Stimulated activated CD4-positive, alpha-beta T cell treated with anti-CD3 and anti-CD28 coated beads, TNF-alpha, amount 100 ng/mL, for 4 hours (primary cell): ENCODE data around the gene ATAD2B.

Experiments
- DNase-seq, 3 experiments: peaks; one replicate each; pipeline ENCODE4 v3.0.0-alpha.2; 2020; ENCODE audit warnings: low read depth in 3 of 3

Gene ATAD2B

DNA sequence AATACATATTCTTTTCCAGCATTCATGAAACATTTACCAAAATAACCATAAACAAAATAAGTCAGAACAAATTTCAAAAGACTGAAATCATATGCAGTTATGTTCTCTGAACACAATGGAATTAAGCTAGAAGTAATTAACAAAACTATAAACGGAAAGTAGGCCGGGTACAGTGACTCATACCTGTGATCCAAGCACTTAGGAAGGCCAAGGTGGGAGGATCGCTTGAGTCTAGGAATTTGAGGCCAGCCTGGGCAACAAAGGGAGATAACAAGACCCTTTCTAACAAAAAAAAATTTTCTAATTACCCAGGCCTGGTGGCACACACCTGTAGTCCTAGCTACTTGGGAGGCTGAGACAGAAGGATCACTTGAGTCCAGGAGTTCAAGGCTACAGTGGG lies 14.9 kb downstream of the ATAD2B start:
- no peak for DNase-seq

GRCh38 chr2:23905155-23905554 lies 21.8 kb downstream of the ATAD2B start:
- DNase-seq = no peak

- DNase-seq = no peak
Observed at GRCh38 chr2:23904692-23905091, 22.2 kb downstream of the ATAD2B start.

DNA sequence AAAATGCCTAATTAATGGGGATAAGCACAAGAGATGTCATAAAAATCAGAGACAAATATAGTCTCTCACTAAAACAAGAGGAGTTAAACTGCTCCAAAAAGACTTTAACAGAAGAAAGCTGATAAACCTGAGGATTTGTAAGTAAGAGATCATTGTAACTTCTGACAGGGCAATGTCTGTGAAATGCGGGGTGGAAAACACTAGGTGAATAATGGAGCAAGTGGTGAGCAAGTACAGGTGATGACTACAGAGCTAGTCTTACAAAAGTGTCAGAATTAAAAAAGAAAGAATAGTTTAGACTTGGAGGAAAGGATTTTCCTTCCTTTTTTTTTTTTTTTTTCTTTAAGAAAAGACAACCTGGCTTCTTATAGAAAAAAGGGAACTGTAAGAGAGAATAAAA lies 22.7 kb downstream of the ATAD2B start:
- no peak for DNase-seq

- DNase-seq = no peak
Observed at GRCh38 chr2:23903034-23903433, 23.9 kb downstream of the ATAD2B start.

- DNase-seq = no peak
Observed at GRCh38 chr2:23901966-23902846, 24.7 kb downstream of the ATAD2B start.

DNA sequence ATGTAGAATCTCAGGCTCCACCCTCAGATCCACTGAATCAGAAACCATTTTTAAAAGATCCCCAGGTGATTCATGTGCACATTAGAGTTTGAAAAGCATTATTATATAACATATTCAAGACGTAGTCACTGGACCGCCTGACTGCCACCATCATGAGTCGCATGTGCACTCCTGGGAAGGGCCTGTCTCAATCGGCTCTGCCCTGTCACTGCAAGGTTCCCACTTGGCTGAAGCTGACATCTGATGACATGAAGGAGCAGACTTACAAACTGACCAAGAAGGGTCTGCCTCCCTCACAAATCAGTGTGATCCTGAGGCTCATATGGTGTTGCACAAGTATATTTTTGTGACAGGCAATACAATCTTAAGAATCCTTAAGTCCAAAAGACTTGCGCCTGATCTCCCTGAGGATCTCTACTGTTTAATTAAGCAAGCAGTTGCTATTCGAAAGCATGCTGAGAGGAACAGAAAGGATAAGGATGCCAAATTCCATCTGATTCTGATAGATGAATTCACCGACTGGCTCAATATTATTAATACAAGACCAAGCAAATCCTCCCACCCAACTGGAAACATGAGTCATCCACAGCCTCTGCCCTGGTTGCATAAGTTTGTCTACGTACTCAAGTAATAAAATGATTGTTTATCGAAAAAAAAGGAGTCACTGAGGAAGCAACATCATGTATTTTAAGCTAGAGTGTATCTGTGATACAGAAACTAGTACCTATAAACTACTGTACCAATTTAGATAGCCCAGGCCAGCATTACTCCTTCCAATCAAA lies 26.2 kb downstream of the ATAD2B start:
- DNase-seq = no peak

DNA sequence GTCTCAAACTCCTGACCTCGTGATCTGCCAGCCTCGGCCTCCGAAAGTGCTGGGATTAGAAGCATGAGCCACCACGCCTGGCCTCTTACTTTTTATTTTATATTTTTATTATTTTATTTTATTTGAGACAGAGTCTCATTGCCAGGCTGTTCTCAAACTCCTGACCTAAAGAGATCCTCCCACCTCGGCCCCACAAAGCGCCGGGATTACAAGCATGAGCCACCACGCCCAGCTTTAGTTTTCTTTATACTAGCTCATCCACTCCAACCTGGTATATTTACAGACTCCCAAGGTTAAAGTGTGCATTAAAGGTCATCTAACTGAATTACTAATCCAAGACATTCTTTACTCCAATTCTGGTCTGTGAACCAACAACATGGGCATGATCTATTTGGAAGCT lies 26.8 kb downstream of the ATAD2B start:
- no peak for DNase-seq

GRCh38 chr2:23871206-23871605 lies 55.7 kb downstream of the ATAD2B start:
- DNase-seq = no peak

GRCh38 chr2:23867449-23867848 lies 59.5 kb downstream of the ATAD2B start:
- no peak for DNase-seq

DNA sequence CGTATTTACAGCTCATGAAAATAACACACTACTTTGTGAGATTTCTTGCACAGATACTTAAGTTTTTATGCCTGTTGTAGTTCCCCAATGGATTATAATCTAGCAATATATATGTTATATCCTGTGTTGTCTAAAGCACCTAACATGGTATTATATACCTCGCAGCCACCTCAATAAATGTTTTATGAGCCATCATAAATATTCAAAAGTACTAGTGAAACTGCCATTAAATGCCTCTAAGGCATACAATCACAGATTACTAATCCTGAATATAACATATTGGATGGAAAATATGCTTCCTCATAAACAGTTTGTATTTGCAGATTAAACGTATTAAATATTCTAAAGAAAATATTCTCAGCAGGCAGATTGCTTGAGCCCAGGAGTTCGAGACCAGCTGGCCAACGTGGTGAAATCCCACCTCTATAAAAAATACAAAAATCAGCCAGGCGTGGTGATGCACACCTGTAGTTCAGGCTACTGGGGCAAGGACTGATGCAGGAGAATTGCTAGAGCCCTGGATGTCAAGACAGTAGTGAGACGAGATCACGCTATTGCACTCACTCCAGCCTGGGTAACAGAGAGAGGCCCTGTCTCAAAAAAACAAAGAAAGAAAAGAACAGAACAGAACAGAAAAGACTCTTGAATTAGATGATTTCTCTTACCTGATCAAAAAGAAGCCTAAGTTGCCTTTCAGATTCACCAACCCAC lies 64.1 kb downstream of the ATAD2B start:
- no peak for DNase-seq

- DNase-seq = no peak
Observed at GRCh38 chr2:23861952-23862351, 65.0 kb downstream of the ATAD2B start.

DNA sequence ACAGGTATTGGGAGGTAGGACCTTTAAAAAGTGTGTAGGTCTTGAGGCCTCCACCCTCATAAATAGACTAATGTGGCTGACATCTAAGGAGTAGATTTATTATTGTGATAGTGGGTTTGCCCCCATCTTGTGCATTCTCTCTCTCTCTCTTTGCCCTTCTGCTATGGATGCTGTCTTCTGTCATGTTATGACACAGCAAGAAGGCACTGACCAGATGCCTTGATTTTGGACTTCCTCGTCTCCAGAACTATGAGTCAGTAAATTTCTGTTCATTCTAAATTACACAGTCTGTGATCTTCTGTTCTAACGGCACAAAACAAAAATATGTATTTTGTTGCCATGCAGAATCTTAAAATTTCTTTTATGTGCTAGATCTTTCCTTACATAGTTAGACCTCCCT lies 66.9 kb downstream of the ATAD2B start:
- DNase-seq = no peak

DNA sequence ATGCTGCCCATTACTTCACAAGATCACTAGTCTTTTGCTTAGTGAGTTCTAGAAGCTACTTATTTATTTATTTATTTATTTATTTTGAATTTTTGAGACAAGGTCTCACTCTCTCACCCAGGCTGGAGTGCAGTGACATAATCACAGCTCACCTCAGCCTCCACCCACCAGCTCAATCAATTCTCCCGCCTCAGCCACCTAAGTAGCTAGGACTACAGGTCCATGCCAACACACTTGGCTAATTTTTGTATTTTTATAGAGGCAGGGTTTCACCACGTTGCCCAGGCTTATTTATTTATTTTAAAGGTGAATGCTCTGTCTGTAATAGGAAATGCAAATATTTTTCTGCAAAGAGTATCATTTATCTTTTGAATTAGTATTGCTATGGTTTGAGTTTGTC lies 67.7 kb downstream of the ATAD2B start:
- no peak for DNase-seq

GRCh38 chr2:23850564-23851256 lies 76.2 kb downstream of the ATAD2B start:
- no peak for DNase-seq

DNA sequence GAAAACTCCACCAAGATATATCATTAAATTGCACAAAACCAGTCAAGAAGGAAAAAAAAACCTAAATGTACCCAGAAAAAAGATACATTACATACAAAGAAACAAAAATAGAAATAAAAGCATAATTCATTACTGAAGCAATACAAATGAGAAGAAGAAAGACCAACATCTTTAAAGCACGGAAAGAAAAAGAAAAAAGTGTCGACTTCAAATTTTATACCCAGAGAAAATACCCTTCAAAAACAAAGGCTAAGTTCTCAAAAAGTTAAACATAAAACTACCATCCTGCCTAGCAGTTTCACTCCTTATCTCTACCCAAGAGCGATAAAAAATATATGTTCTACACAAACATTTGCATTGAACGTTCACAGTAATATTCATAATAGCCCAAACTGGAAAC lies 82.0 kb downstream of the ATAD2B start:
- DNase-seq = no peak

GRCh38 chr2:23843051-23843976 lies 83.6 kb downstream of the ATAD2B start:
- no peak for DNase-seq

- no peak for DNase-seq
Observed at GRCh38 chr2:23839919-23840578, 86.9 kb downstream of the ATAD2B start.

DNA sequence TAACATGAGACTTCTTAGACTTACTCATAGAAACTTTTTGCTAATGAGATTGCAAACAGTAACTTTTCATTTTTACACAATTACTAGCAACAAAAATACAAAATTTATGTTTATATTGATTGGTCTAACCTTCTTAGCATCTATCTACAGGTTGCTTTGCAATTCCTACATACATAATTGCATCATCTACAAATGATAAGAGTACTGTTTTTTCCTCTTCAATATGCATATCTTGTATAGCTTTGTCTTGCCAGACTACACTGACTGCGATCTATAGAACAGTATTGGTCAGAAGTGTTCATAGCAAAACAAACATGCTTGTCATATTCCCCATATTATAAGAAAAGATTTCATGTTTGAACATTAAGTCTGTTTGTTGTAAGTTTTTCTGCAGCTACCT lies 87.9 kb downstream of the ATAD2B start:
- no peak for DNase-seq

DNA sequence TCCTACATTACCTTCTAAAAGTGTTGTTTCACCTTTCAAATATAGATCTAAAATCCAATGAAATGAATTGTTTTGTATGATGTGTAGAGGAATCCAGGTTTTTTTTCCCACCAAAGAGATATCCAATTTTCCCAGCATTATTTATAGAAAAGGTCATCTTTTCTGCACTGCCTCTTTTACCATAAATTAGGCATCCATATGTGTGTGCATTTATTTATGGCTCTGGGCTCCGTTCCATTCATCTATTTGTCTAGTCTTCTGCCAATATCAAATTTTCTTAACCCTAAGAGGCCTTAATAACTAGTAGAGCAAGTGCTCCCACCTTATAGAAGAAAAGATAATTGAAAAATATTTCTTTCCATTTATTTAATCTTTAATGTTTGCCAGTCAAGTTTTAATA lies 88.3 kb downstream of the ATAD2B start:
- DNase-seq = no peak
